Measurements from ENCODE around the gene ZNF805. TPM values are rescaled to one million over a fixed set of nuclear protein-coding genes. Genes with fewer than 3 reads are reported as not detected.
"Not testable (repeated sequence)": the region's sequence is repeated elsewhere in the genome, so short reads cannot be mapped to it uniquely, and the experiment has no call there.

ZNF805 gene
- total RNA-seq, 2 experiments from 2014 or later: 9.4 to 11.3 TPM

- ATAC-seq; H3K27me3 Mint-ChIP-seq; CTCF ChIA-PET; DNase-seq; H3K4me3 Mint-ChIP-seq; H3K27ac Mint-ChIP-seq; H3K9me3 Mint-ChIP-seq (ENCODE audit: low read depth): not testable (repeated sequence)
- H3K36me3 Mint-ChIP-seq: peaks cover 35% of the 10 kb centered on the region
- peaks cover 24% of the 10 kb centered on the region for H3K4me1 Mint-ChIP-seq
These were observed 38.0 kb downstream of the ZNF805 start for GRCh38 chr19:57278481-57278880.

GRCh38 chr19:57279418-57280164 lies 39.2 kb downstream of the ZNF805 start:
- CTCF ChIA-PET: interaction anchor here (0.7 to 1.0 kb wide), 3 partner anchors 39 to 110 kb away, joined by 3 to 4 read pairs (median 3); partner anchors contain the start of genes ZNF548 and ZNF805
- Mint-ChIP-seq H3K27me3 (no peaks in the 10 kb centered on the region), H3K27ac (no peak overlapping the region), H3K4me3 (no peak overlapping the region), H3K4me1 (peaks cover 33% of the 10 kb centered on the region), H3K9me3 (ENCODE audit: low read depth) (no peaks in the 10 kb centered on the region), H3K36me3 (peaks cover 39% of the 10 kb centered on the region)
- peak; percentile 80 for ATAC-seq
- DNase-seq: peak; percentile 91

GRCh38 chr19:57280165-57280961 lies 39.9 kb downstream of the ZNF805 start, which contains the start of gene ZNF460:
TSS of gene ZNF460 (plus strand) at chr19:57280485. CDS start at chr19:57280807, 322 bp downstream.
- H3K4me1 Mint-ChIP-seq: peaks cover 38% of the 10 kb centered on the region
- H3K36me3 Mint-ChIP-seq: peaks cover 41% of the 10 kb centered on the region
- CTCF ChIA-PET: interaction anchor here (0.7 to 1.0 kb wide), 3 partner anchors 40 to 109 kb away, joined by 3 to 4 read pairs (median 3); partner anchors contain the start of genes ZNF548 and ZNF805
- no peak within 1 kb of the TSS for H3K4me3 Mint-ChIP-seq
- peak; percentile 98 for DNase-seq
- no peaks in the 10 kb centered on the region for H3K9me3 Mint-ChIP-seq (ENCODE audit: low read depth)
- H3K27me3 Mint-ChIP-seq: no peaks in the 10 kb centered on the region
- peak; percentile 91 for ATAC-seq
- H3K27ac Mint-ChIP-seq: no peak within 1 kb of the TSS

- no peaks in the 10 kb centered on the region for H3K9me3 Mint-ChIP-seq (ENCODE audit: low read depth)
- ATAC-seq (no peak), DNase-seq (peak; percentile 43)
- no peaks in the 10 kb centered on the region for H3K27me3 Mint-ChIP-seq
- CTCF ChIA-PET: no interaction called here
- H3K4me3 Mint-ChIP-seq: no peak overlapping the region
- H3K4me1 Mint-ChIP-seq: peaks cover 41% of the 10 kb centered on the region
- H3K27ac Mint-ChIP-seq: no peak overlapping the region
- peaks cover 44% of the 10 kb centered on the region for H3K36me3 Mint-ChIP-seq
These were observed 40.5 kb downstream of the ZNF805 start for GRCh38 chr19:57280962-57281400.

- ATAC-seq: no peak
- CTCF ChIA-PET: no interaction called here
These were observed 41.7 kb downstream of the ZNF805 start for GRCh38 chr19:57282011-57282643.

GRCh38 chr19:57288373-57288772 lies 47.9 kb downstream of the ZNF805 start:
- no peaks in the 10 kb centered on the region for H3K27me3 Mint-ChIP-seq
- peaks cover 37% of the 10 kb centered on the region for H3K9me3 Mint-ChIP-seq (ENCODE audit: low read depth)

More at GRCh38 chr19:57282011-57282643, 41.7 kb downstream of the ZNF805 start:
- Mint-ChIP-seq H3K27me3 (no peaks in the 10 kb centered on the region), H3K4me1 (peaks cover 42% of the 10 kb centered on the region), H3K27ac (peak overlapping the region; percentile 88), H3K36me3 (peaks cover 52% of the 10 kb centered on the region), H3K9me3 (ENCODE audit: low read depth) (peaks cover 3% of the 10 kb centered on the region), H3K4me3 (no peak overlapping the region)
- peak; percentile 49 for DNase-seq

GRCh38 chr19:57290970-57291369 lies 50.5 kb downstream of the ZNF805 start:
- peaks cover 52% of the 10 kb centered on the region for H3K9me3 Mint-ChIP-seq (ENCODE audit: low read depth)
- DNase-seq: no peak
- peaks cover 8% of the 10 kb centered on the region for H3K4me1 Mint-ChIP-seq
- H3K27ac Mint-ChIP-seq: no peak overlapping the region
- H3K36me3 Mint-ChIP-seq: peaks cover 98% of the 10 kb centered on the region
- CTCF ChIA-PET: no interaction called here
- H3K27me3 Mint-ChIP-seq: no peaks in the 10 kb centered on the region
- H3K4me3 Mint-ChIP-seq: no peak overlapping the region
- ATAC-seq: no peak

More at GRCh38 chr19:57288373-57288772, 47.9 kb downstream of the ZNF805 start:
- Mint-ChIP-seq H3K4me1 (peaks cover 24% of the 10 kb centered on the region), H3K4me3 (no peak overlapping the region), H3K27ac (no peak overlapping the region), H3K36me3 (peaks cover 93% of the 10 kb centered on the region)
- no peak for ATAC-seq
- CTCF ChIA-PET: interaction anchor here (0.8 kb wide), 1 partner anchor 14 kb away, joined by 3 read pairs; no protein-coding TSS in a partner anchor
- DNase-seq: no peak

- no peaks in the 10 kb centered on the region for H3K27me3 Mint-ChIP-seq
- H3K27ac Mint-ChIP-seq: no peak overlapping the region
- H3K36me3 Mint-ChIP-seq: peaks cover 95% of the 10 kb centered on the region
- peaks cover 57% of the 10 kb centered on the region for H3K9me3 Mint-ChIP-seq (ENCODE audit: low read depth)
- no peak for ATAC-seq
- peaks cover 6% of the 10 kb centered on the region for H3K4me1 Mint-ChIP-seq
- no peak overlapping the region for H3K4me3 Mint-ChIP-seq
- DNase-seq: no peak
- CTCF ChIA-PET: no interaction called here
These were observed 52.1 kb downstream of the ZNF805 start for GRCh38 chr19:57292547-57292946.

GRCh38 chr19:57293719-57294118 lies 53.3 kb downstream of the ZNF805 start:
- Mint-ChIP-seq H3K4me3 (no peak overlapping the region), H3K4me1 (peaks cover 6% of the 10 kb centered on the region), H3K36me3 (peaks cover 95% of the 10 kb centered on the region), H3K27me3 (no peaks in the 10 kb centered on the region), H3K27ac (no peak overlapping the region), H3K9me3 (ENCODE audit: low read depth) (peaks cover 57% of the 10 kb centered on the region)
- DNase-seq (no peak), ATAC-seq (no peak)
- CTCF ChIA-PET: interaction anchor here (0.6 kb wide), 2 partner anchors 9 to 801 kb away, joined by 3 to 4 read pairs; no protein-coding TSS in a partner anchor

- no peak for ATAC-seq
- no peaks in the 10 kb centered on the region for H3K27me3 Mint-ChIP-seq
- peaks cover 2% of the 10 kb centered on the region for H3K4me1 Mint-ChIP-seq
- CTCF ChIA-PET: interaction anchor here (0.8 to 1.0 kb wide), 2 partner anchors 9 to 14 kb away, joined by 3 read pairs; no protein-coding TSS in a partner anchor
- no peak overlapping the region for H3K27ac Mint-ChIP-seq
- H3K36me3 Mint-ChIP-seq: peaks cover 82% of the 10 kb centered on the region
- H3K9me3 Mint-ChIP-seq (ENCODE audit: low read depth): peaks cover 9% of the 10 kb centered on the region
- no peak overlapping the region for H3K4me3 Mint-ChIP-seq
- DNase-seq: no peak
These were observed 61.6 kb downstream of the ZNF805 start for GRCh38 chr19:57302020-57302465.

- no peak for DNase-seq
- H3K27ac Mint-ChIP-seq: no peak overlapping the region
- peaks cover 75% of the 10 kb centered on the region for H3K36me3 Mint-ChIP-seq
- ATAC-seq: no peak
- H3K4me1 Mint-ChIP-seq: no peaks in the 10 kb centered on the region
- H3K9me3 Mint-ChIP-seq (ENCODE audit: low read depth): peaks cover 5% of the 10 kb centered on the region
- H3K4me3 Mint-ChIP-seq: no peak overlapping the region
- no peaks in the 10 kb centered on the region for H3K27me3 Mint-ChIP-seq
- CTCF ChIA-PET: no interaction called here
These were observed 62.4 kb downstream of the ZNF805 start for GRCh38 chr19:57302727-57303401.
